Measurements from ENCODE around the gene AQP9.

AQP9 gene

GRCh38 chr15:58146749-58147148 lies 8.6 kb downstream of the AQP9 start:
- no peak for TF ChIP-seq CTCF (IDR thresholded peaks at IDR 0.05; ENCODE audit: borderline replicate concordance, insufficient read depth, low read depth, low read length)
- H3K4me3 ChIP-seq (ENCODE audit: low read depth, low read length) = no peak overlapping the region

GRCh38 chr15:58147171-58147611 lies 9.0 kb downstream of the AQP9 start:
- H3K4me3 ChIP-seq (ENCODE audit: low read depth, low read length) = no peak overlapping the region
- no peak for TF ChIP-seq CTCF (IDR thresholded peaks at IDR 0.05; ENCODE audit: borderline replicate concordance, insufficient read depth, low read depth, low read length)

- H3K4me3 ChIP-seq (ENCODE audit: low read depth, low read length) = no peak overlapping the region
- no peak for TF ChIP-seq CTCF (IDR thresholded peaks at IDR 0.05; ENCODE audit: borderline replicate concordance, insufficient read depth, low read depth, low read length)
Observed at GRCh38 chr15:58148120-58148519, 9.9 kb downstream of the AQP9 start.

GRCh38 chr15:58148633-58149445 lies 10.7 kb downstream of the AQP9 start:
- no peak overlapping the region for H3K4me3 ChIP-seq (ENCODE audit: low read depth, low read length)
- TF ChIP-seq CTCF (IDR thresholded peaks at IDR 0.05; ENCODE audit: borderline replicate concordance, insufficient read depth, low read depth, low read length) = no peak

GRCh38 chr15:58154769-58155168 lies 16.6 kb downstream of the AQP9 start:
- H3K4me3 ChIP-seq (ENCODE audit: low read depth, low read length) = no peak overlapping the region
- TF ChIP-seq CTCF (IDR thresholded peaks at IDR 0.05; ENCODE audit: borderline replicate concordance, insufficient read depth, low read depth, low read length) = no peak

GRCh38 chr15:58159827-58160386 lies 21.7 kb downstream of the AQP9 start:
- no peak overlapping the region for H3K4me3 ChIP-seq (ENCODE audit: low read depth, low read length)
- no peak for TF ChIP-seq CTCF (IDR thresholded peaks at IDR 0.05; ENCODE audit: borderline replicate concordance, insufficient read depth, low read depth, low read length)

- no peak for TF ChIP-seq CTCF (IDR thresholded peaks at IDR 0.05; ENCODE audit: borderline replicate concordance, insufficient read depth, low read depth, low read length)
- no peak overlapping the region for H3K4me3 ChIP-seq (ENCODE audit: low read depth, low read length)
Observed at GRCh38 chr15:58161436-58161930, 23.3 kb downstream of the AQP9 start.

All from GM12875 (cell line).